A172 (cell line): ENCODE data around the gene CD209. TPM values are rescaled to one million over a fixed set of nuclear protein-coding genes. Genes with fewer than 3 reads are reported as not detected.
"Not testable (repeated sequence)": the region's sequence is repeated elsewhere in the genome, so short reads cannot be mapped to it uniquely, and the experiment has no call there.

ENCODE experiments used
- DNase-seq: peaks from one replicate; pipeline ENCODE4 v3.0.0-alpha.2; 2015; ENCODE audit warnings: low spot score
- total RNA-seq: library from RNA; depleted of rRNA; stranded (reverse); fragments of >200 nt; shearing (Covaris generic); gene quantifications from 2 replicates; pipeline ENCODE4 v1.2.3, GENCODE V29; 2014; rRNA removed

The CD209 gene
- not detected in 2 replicates for total RNA-seq

DNA sequence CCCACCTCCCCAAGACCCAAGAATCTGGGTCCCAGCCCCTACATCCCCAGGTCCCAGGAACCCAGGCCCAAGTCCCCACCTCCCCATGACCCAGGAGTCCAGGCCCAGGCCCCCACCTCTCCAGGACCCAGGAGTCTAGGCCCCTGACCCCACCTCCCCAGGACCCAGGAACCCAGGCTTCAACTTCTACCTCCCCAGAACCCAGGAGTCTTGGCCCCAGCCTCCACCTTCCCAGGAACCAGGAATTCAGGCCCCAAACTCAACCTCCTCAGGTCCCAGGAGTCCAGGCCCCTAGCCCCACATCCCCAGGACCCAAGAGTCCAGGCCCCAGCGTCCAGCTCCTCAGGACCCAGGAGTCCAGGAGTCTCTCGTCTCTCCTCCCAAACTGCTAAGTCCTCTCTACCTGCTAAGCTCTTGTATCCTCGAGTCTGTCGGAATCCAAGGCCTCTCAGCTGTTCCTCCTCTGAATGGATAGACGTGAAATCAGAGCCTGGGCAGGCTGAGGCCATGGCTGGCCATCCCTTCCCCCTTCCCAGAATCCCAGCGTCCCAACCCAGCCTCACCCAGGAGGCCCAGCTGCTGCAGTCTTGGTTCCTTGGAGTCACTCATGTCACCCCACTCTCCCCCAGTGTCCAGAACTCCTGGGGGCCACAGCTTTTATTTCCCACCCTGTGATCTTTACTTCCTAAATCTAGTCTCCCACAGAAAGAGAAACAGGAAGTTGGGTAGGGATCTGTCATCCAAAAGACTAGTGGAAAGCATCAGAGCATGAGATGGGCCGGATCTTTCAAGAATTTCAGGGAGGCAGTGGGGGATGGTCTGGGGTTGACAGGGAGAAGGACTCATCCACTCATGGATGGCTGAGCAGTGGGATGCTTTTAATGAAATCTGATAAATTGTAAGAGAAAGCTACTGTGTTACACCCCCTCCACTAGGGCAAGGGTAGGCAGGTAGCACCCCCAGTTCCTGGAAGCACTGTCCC is at the start of gene CD209:
Gene CD209, minus strand, starts transcription at position 632 of the 982 bp plus-strand sequence. Its CDS starts 23 bp downstream, at position 609.
- no peak for DNase-seq

DNA sequence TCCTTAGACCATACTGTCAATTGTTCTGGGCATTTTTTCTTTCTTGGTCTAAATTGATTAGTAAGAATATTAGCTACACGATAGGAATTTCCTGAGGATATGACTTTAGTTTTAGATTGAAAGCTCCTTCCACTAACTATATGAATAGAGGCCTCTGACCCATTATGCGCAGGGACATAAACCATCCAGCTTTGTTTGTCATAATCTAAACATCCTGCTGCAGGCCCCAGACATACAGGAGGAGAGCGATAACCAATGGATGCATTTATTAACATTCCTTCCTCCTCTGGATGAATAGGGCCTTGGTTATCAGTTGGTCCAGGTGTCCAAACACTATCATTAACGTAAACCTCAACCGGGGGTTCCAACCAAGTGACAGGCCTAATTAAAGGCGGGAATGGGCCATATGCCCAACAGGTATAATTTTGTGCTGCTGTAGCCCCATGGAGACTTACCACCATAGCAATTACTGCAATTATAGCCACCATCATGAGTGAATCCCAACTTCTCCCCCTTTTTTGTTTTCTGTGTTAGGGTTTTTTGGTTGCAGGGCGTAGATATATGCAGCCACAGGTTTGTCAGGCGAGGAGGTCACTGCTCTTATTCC is 48.3 kb upstream of the CD209 start:
- no peak for DNase-seq

DNA sequence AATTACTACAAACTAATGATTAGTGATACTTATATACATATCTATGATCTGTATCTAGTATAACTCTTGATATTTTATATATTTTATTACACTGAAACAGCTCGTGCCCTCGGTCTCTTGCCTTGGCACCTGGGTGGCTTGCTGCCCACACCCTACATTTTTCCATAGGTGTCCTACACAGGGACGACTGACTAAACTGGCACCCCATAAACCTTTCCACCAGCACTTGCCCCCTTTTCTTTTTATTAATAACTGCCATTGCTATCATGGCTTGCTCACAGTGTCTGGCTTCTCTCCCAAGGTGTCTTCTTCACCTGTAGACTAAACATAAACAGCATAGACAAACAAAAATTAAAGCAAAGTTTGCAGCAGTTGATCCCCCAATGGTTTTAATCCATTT is 46.2 kb upstream of the CD209 start:
- no peak for DNase-seq

DNA sequence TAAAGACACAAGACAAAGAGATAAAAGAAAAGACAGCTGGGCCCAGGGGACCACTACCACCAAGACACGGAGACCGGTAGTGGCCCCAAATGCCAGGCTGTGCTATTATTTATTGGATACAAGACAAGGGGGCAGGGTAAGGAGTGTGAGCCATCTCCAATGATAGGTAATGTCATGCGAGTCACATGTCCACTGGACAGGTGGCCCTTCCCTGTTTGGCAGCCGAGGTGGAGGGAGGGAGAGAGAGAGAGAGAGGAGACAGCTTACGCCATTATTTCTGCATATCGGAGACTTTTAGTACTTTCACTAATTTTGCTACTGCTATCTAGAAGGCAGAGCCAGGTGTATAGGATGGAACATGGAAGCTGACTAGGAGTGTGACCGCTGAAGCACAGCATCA is 45.4 kb upstream of the CD209 start:
- not testable (repeated sequence) for DNase-seq

DNA sequence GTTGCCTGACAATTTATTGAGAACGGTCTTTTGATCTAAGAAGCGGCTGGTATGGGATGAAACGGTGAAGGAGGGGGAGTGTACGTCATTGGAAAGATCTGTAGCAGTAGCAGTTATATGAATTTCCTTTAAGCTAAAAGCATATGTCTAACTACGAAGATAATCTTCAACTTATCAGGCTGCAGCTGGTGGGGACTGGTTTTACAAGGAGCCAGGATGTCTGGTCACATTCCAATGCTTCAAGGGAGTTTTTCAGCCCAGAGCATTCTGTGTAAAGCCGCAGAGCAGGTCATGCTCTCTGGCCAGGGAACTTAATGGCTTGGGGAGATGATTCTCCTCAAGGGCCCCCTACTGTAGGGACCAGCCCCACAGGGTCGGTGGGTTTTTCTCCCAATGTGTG is 44.9 kb upstream of the CD209 start:
- DNase-seq, result no peak

- DNase-seq, result no peak
Observed at GRCh38 chr19:7790416-7790815, 43.1 kb upstream of the CD209 start.

GRCh38 chr19:7789447-7789846 is 42.1 kb upstream of the CD209 start:
- no peak for DNase-seq

GRCh38 chr19:7788933-7789323 is 41.6 kb upstream of the CD209 start:
- DNase-seq, result no peak

GRCh38 chr19:7788178-7788932 is 41.0 kb upstream of the CD209 start:
- DNase-seq, result no peak

GRCh38 chr19:7787602-7788177 is 40.4 kb upstream of the CD209 start:
- no peak for DNase-seq

DNA sequence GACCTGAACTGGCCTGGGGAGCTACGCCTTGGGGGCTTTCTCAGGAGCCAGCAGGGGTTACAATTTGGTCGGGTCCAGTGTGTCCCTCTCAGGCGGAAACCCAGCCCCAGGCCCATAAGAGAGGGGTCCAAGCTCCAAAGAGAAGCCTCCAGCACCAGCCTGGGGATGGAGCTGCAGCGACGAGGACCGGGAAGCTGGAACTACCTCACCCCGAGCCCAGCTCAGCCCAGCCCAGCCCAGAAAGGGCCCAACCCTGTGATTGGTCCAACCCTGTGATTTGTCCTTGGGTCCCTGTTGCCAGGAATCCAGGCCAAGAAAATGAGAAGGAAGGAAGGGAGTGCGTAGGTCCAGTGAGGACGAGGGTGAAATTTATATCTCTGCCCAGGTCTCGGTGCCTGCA is 39.8 kb upstream of the CD209 start:
- no peak for DNase-seq

DNA sequence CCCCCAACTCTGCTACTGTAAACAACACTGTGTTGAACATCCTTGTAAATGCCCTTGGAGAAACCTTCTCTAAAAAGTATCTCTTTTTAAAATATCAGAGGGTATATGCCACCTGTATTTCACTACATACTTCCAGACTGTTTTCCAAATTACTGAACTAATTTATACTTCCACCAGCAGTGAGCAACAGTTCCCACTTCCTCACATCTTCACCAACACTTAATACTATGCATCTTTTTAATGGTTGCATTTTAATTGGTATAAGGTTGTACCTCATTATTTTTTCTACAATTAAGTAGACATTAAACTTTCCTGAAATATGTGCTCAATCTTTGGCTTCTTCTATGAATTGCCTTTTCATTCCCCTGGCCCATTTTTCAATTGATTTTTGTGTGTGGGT is 37.5 kb upstream of the CD209 start:
- no peak for DNase-seq

- peak; percentile 74 for DNase-seq
Observed at GRCh38 chr19:7783991-7784423, 36.7 kb upstream of the CD209 start.

DNA sequence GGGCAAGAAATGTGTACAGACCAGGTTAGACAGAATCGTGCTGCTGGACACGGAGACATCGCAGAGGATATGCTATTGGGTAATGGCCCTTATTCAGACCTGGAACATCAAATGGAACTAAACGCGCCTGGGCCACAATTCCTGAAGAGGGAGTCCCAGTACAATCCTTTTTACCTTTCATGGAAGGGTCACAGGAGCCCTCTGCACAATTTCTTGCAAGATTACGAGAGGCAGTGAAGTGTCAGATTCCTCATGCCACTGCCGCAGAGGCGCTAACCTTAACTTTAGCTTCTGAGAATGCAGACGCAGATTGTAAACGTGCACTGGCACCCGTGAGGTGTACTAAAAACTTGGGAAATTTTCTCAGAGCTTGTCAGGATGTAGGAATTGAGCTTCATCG is 33.8 kb upstream of the CD209 start:
- no peak for DNase-seq

- DNase-seq, result peak; percentile 56
Observed at GRCh38 chr19:7779631-7780486, 32.5 kb upstream of the CD209 start.

DNA sequence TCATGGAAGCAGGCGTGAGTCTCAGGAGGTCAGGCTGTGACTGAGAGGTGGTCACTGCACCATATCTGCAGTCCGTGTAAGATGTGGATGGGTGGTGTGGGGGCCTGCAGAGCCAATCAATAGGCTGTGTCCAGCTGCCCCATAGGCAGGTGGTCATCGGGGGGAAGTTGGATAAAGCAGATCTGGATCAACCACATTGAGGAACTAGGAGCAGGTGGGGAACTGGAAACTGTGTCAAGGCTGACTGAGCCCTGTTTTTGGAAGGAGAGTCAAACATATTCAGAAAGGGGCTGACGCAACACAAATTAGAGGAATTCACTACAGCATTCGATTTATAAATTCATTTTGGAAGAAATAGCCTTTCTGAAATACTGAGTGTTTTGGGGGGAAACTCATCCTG is 30.7 kb upstream of the CD209 start:
- DNase-seq, result no peak

DNA sequence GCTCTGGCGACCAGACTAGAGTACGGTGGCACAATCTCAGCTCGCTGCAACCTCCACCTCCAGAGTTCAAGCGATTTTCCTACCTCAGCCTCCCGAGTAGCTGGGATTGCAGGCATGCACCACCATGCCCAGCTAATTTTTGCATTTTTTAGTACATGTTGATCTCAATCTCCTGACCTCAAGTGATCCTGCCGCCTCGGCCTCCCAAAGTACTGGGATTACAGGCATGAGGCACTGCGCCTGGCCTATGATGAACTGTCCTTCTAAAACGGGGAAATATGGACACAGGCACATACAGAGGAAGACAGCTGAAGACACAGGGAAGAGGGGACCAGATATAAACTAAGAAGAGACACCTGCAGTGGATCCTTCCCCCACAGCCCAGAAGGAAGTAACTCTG is 28.4 kb upstream of the CD209 start:
- no peak for DNase-seq

DNA sequence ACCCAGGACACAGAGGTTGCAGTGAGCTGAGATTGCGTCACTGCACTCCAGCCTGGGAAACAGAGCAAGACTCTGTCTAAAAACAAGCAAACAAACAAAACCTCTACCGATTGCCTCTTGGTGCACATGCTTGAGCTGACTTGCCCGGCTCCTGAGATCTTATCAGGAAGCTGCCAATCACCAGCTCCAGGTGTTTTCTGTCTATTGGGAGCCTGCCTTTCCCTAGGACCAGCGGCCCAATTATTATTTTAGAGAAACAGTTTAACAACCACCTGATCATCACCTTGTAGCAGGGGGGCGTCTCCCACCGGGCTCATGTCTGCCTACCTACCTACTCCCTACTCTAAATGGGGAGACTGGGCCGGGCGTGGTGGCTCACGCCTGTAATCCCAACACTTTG is 26.5 kb upstream of the CD209 start:
- DNase-seq, result no peak

GRCh38 chr19:7772752-7773291 is 25.5 kb upstream of the CD209 start:
- peak; percentile 68 for DNase-seq

DNA sequence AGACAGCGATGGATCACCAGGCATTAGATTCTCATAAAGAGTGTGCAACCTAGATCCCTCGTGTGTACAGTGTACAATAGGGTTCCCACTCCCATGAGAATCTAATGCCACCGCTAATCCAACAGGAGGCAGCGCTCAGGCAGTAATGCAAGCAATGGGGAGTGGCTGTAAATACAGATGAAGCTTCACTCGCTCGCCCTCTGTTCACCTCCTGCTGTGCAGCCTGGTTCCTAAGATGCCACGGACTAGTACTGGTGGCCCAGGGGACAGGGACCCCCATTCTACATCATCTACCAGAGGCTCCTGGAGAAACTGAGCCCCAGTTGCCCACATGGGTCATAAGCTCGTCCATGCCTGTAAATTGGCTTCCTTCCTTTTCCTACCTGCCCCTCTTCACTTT is 23.7 kb upstream of the CD209 start:
- no peak for DNase-seq

- no peak for DNase-seq
Observed at GRCh38 chr19:7769171-7769570, 21.8 kb upstream of the CD209 start.
